ENCODE measurements around the gene TOMT. TPM values are rescaled to one million over a fixed set of nuclear protein-coding genes. Genes with fewer than 3 reads are reported as not detected.

The TOMT gene
- total and polyA plus RNA-seq, 7 experiments from 2014 or later, result 0.42 TPM; not detected in 6

DNA sequence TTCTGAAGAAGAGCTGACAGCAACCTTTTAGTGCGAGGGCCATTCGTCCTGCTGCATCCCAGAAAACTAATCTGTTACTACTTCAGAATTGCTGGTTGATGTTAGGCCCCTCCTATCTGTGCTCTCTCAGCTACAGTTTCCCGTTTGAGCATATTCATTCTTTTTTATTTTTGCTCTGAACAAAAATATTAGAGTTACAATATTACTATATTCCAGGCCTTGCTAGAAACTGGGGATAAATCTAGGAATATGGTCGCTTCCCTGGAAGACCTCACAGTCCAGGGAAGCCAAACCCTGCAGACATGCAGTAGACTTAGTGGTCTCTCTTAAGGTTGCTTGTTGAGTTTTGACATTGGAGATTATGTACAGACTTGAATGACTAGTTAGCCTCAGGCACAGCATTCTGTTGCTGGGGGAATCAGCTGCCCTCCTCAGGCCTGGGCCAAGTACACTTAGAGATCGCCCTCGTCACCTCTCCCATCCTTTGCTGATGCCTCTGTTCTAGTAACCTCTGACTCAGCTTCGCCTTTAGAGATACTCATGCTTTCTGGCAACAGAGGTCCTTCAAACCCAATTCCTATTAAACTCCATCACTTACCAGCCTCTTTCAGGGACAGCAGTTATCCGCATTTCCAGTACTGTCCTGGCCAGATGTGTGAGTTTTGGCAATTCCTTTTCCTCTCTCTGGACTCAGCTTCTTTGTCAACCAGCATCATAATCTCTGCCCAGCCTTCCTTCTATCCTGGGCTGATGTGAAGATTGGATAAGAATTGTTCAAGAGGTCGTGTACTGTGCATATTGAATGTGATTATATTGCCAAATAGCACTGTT lies 7.5 kb downstream of the TOMT start:
- H3K27ac ChIP-seq (ENCODE audit: low read depth, low read length), result peak overlapping the region; percentile 92
- peaks cover 12 to 14% of the 10 kb centered on the region in 2 donors for H3K4me1 ChIP-seq (ENCODE audit: control insufficient read depth in 2 of 2, insufficient read depth in 2 of 2, low read length in 2 of 2)
- Mint-ChIP-seq H3K4me3 (peak overlapping the region; percentile 73 to 100 (median 96)), H3K27ac (peak overlapping the region; percentile 97 to 100 (median 98)), H3K27me3 (peaks cover 0 to 8% (median 0%) of the 10 kb centered on the region in 5 donors), H3K9me3 (peaks cover 0 to 3% (median 0%) of the 10 kb centered on the region in 11 donors), H3K4me1 (peaks cover 12 to 29% (median 25%) of the 10 kb centered on the region in 7 donors), H3K36me3 (peaks cover 4 to 10% (median 6%) of the 10 kb centered on the region in 5 donors)
- DNase-seq (no peak), ATAC-seq (no peak)
- H3K27me3 ChIP-seq (ENCODE audit: control insufficient read depth in 2 of 2, insufficient read depth in 2 of 2, low read length in 2 of 2), result no peaks in the 10 kb centered on the region
- ChIA-PET POLR2A (interaction anchor here (0.7 to 3.5 kb wide), 18 partner anchors 11 to 1666 kb away, joined by 3 to 69 read pairs (median 6); partner anchors contain the start of genes CLPB, LAMTOR1, RNF121 and XNDC1N), CTCF (interaction anchor here (0.9 to 2.2 kb wide), 3 partner anchors 23 to 110 kb away, joined by 4 read pairs; no protein-coding TSS in a partner anchor)
- peak overlapping the region; percentile 85 for H3K4me3 ChIP-seq (ENCODE audit: low read length)
- H3K36me3 ChIP-seq (ENCODE audit: control insufficient read depth in 2 of 3, insufficient read depth in 3 of 3, low read length in 3 of 3), result peaks cover 0 to 18% (median 4%) of the 10 kb centered on the region in 3 experiments
- H3K9me3 ChIP-seq (ENCODE audit: control insufficient read depth in 2 of 3, low read length in 3 of 3), result no peaks in the 10 kb centered on the region
- intact Hi-C loops (cut with micrococcal nuclease), result loop anchor here (1.0 to 10.0 kb wide), 11 partner anchors 10 to 1908 kb away; partner anchors contain the start of genes CLPB (in 2 of the 2), LAMTOR1 (in 2 of the 2), LRRC51 (in 2 of the 2) and NUMA1 (in 2 of the 2)

DNA sequence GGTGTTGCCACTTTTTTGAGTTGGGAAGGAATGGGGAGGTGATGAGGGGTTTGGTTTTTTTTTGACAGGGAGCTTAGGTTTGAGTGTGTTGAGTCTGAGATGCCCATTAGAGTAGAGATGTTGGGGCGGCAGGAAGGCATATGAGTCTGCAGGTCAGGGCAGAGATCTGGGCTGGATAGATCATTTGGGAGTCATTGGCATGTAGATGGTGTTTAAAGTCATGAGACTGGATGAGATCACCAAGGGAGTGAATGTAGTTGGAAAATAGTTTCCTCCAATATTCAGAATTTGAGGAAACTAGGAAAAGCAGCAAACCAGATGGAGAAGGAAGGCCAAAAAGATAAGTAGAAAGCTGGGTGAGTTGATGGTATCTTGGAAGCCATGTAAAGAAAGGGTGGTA lies 8.8 kb downstream of the TOMT start:
- ChIA-PET CTCF (no interaction called here), POLR2A (no interaction called here)
- peaks cover 12 to 14% of the 10 kb centered on the region in 2 donors for H3K4me1 ChIP-seq (ENCODE audit: control insufficient read depth in 2 of 2, insufficient read depth in 2 of 2, low read length in 2 of 2)
- H3K4me3 Mint-ChIP-seq, result no peak overlapping the region
- H3K27me3 ChIP-seq (ENCODE audit: control insufficient read depth in 2 of 2, insufficient read depth in 2 of 2, low read length in 2 of 2), result no peaks in the 10 kb centered on the region
- H3K27ac ChIP-seq (ENCODE audit: low read depth, low read length), result no peak overlapping the region
- H3K36me3 ChIP-seq (ENCODE audit: control insufficient read depth in 2 of 3, insufficient read depth in 3 of 3, low read length in 3 of 3), result peaks cover 0 to 7% (median 4%) of the 10 kb centered on the region in 3 experiments
- peak overlapping the region in 7 of 9 donors; percentile 2 to 98 (median 80) for H3K27ac Mint-ChIP-seq
- peak in 1 of 9 donors; percentile 1 for DNase-seq
- ATAC-seq, result no peak
- H3K9me3 ChIP-seq (ENCODE audit: control insufficient read depth in 2 of 3, low read length in 3 of 3), result no peaks in the 10 kb centered on the region
- H3K4me1 Mint-ChIP-seq, result peaks cover 13 to 29% (median 25%) of the 10 kb centered on the region in 7 donors
- intact Hi-C loops (cut with micrococcal nuclease), result loop anchor here in 1 of 2 donors (10.0 kb wide), 2 partner anchors 680 to 1910 kb away; partner anchors contain the start of genes FADD and STARD10
- H3K9me3 Mint-ChIP-seq, result peaks cover 0 to 3% (median 0%) of the 10 kb centered on the region in 11 donors
- H3K27me3 Mint-ChIP-seq, result peaks cover 0 to 12% (median 5%) of the 10 kb centered on the region in 5 donors
- H3K36me3 Mint-ChIP-seq, result peaks cover 4 to 10% (median 6%) of the 10 kb centered on the region in 5 donors
- H3K4me3 ChIP-seq (ENCODE audit: low read length), result no peak overlapping the region

DNA sequence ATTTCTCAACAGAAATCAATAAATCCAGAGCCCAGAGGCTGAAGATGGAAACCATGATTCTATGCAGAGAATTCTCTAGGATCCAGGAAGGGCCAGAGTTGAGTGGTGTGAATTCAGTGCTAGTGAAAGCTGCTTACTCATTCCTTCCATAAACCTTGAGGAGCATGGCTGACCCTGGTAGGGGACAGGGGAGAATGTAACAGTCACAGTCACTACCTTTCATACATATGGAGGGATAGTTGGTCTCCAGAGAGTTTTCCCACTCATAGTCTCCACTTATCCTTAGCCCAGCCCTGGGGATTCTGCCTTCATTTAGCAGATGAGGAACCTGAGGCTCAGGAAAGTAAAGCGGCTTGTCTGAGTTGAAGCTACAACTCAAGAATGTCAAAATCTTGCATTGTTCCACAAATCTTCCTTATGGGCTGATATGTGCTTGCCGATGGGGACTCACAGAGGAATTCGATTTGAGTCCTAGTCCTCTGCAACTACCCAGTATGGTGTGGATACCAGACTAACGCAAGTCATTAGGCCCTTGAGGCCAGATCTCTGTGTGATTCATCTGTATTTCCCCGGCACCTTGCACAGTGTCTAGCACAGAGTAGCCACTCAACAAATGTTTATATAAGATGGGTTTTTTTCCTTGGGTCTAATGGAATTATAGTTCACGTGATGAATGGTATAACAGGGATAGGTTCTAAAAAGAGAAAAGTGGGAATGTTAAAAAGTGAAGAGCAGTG lies 10.5 kb downstream of the TOMT start:
- Mint-ChIP-seq H3K4me1 (peaks cover 10 to 23% (median 20%) of the 10 kb centered on the region in 7 donors), H3K4me3 (no peak overlapping the region), H3K9me3 (peaks cover 0 to 3% (median 0%) of the 10 kb centered on the region in 11 donors), H3K36me3 (peaks cover 0 to 4% (median 0%) of the 10 kb centered on the region in 5 donors), H3K27me3 (peaks cover 4 to 20% (median 9%) of the 10 kb centered on the region in 5 donors), H3K27ac (no peak overlapping the region)
- ATAC-seq (no peak), DNase-seq (peak in 1 of 9 donors; percentile 2)
- H3K4me1 ChIP-seq (ENCODE audit: control insufficient read depth in 2 of 2, insufficient read depth in 2 of 2, low read length in 2 of 2), result peaks cover 12 to 14% of the 10 kb centered on the region in 2 donors
- intact Hi-C loops (cut with micrococcal nuclease), result loop anchor here in 1 of 2 donors (10.0 kb wide), 2 partner anchors 679 to 1911 kb away; partner anchors contain the start of genes FADD and STARD10
- no peak overlapping the region for H3K4me3 ChIP-seq (ENCODE audit: low read length)
- H3K36me3 ChIP-seq (ENCODE audit: control insufficient read depth in 2 of 3, insufficient read depth in 3 of 3, low read length in 3 of 3), result no peaks in the 10 kb centered on the region
- ChIA-PET POLR2A (interaction anchor here (0.6 kb wide), 1 partner anchor 170 kb away, joined by 4 read pairs; no protein-coding TSS in a partner anchor), CTCF (interaction anchor here (0.7 kb wide), 1 partner anchor 55 kb away, joined by 3 read pairs; no protein-coding TSS in a partner anchor)
- no peak overlapping the region for H3K27ac ChIP-seq (ENCODE audit: low read depth, low read length)
- H3K27me3 ChIP-seq (ENCODE audit: control insufficient read depth in 2 of 2, insufficient read depth in 2 of 2, low read length in 2 of 2), result no peaks in the 10 kb centered on the region
- no peaks in the 10 kb centered on the region for H3K9me3 ChIP-seq (ENCODE audit: control insufficient read depth in 2 of 3, low read length in 3 of 3)

DNA sequence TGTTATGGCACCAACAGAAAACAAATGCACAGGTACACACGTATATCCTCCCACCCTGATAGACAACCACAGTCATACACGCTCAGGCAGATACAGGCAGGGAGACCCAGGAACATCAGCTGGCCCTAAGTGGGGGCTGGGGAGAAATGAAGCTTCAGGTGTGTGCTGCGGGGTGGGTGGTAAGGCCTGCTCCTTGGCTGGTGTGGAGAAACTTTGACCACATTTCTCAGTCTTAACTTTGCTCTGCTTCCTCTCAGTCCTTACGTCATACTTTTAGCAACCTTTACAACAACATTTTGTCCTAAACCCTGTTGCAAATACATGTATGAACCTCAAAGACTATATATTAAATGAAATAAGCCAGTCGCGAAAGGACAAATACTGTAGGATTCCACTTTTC lies 13.5 kb downstream of the TOMT start:
- ATAC-seq (no peak), DNase-seq (peak in 1 of 9 donors; percentile 1)
- Mint-ChIP-seq H3K4me3 (no peak overlapping the region), H3K4me1 (peaks cover 0 to 5% (median 0%) of the 10 kb centered on the region in 7 donors), H3K36me3 (peaks cover 0 to 4% (median 0%) of the 10 kb centered on the region in 5 donors), H3K27ac (no peak overlapping the region), H3K9me3 (peaks cover 0 to 3% (median 0%) of the 10 kb centered on the region in 11 donors), H3K27me3 (peaks cover 9 to 20% (median 10%) of the 10 kb centered on the region in 5 donors)
- no peak overlapping the region for H3K27ac ChIP-seq (ENCODE audit: low read depth, low read length)
- intact Hi-C loops (cut with micrococcal nuclease), result loop anchor here in 1 of 2 donors (10.0 kb wide), 2 partner anchors 676 to 1914 kb away; partner anchors contain the start of genes FADD and STARD10
- ChIA-PET CTCF (interaction anchor here (0.7 kb wide), 1 partner anchor 90 kb away, joined by 4 read pairs; no protein-coding TSS in a partner anchor), POLR2A (no interaction called here)
- no peak overlapping the region for H3K4me3 ChIP-seq (ENCODE audit: low read length)
- no peaks in the 10 kb centered on the region for H3K4me1 ChIP-seq (ENCODE audit: control insufficient read depth in 2 of 2, insufficient read depth in 2 of 2, low read length in 2 of 2)
- no peaks in the 10 kb centered on the region for H3K36me3 ChIP-seq (ENCODE audit: control insufficient read depth in 2 of 3, insufficient read depth in 3 of 3, low read length in 3 of 3)
- H3K9me3 ChIP-seq (ENCODE audit: control insufficient read depth in 2 of 3, low read length in 3 of 3), result no peaks in the 10 kb centered on the region
- H3K27me3 ChIP-seq (ENCODE audit: control insufficient read depth in 2 of 2, insufficient read depth in 2 of 2, low read length in 2 of 2), result no peaks in the 10 kb centered on the region

DNA sequence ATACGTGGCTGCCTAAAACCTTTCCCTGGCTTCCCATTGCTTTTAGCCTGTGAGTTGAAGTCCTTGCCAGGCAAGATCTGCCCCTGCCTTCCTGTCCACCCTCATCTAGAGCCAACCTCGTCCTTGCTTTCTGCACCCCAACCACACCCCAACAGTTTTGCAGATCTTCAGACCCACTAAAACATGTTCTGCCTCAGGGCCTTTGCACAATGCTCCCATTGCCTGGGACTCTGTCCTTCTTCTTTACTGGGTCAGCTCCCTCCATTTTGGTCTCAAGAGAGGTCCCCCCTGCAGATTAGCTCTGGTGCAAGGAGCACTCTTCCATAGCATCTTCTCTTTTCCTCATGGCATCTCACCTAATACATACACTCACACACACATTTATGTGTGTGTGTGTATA lies 15.2 kb downstream of the TOMT start:
- H3K27me3 Mint-ChIP-seq, result peaks cover 9 to 20% (median 15%) of the 10 kb centered on the region in 5 donors
- no peak overlapping the region for H3K4me3 ChIP-seq (ENCODE audit: low read length)
- intact Hi-C loops (cut with micrococcal nuclease), result no loop called here
- DNase-seq (no peak), ATAC-seq (no peak)
- H3K27me3 ChIP-seq (ENCODE audit: control insufficient read depth in 2 of 2, insufficient read depth in 2 of 2, low read length in 2 of 2), result no peaks in the 10 kb centered on the region
- no peaks in the 10 kb centered on the region for H3K9me3 ChIP-seq (ENCODE audit: control insufficient read depth in 2 of 3, low read length in 3 of 3)
- ChIA-PET POLR2A (no interaction called here), CTCF (no interaction called here)
- H3K27ac Mint-ChIP-seq, result no peak overlapping the region
- H3K27ac ChIP-seq (ENCODE audit: low read depth, low read length), result no peak overlapping the region
- peaks cover 0 to 7% (median 0%) of the 10 kb centered on the region in 5 donors for H3K36me3 Mint-ChIP-seq
- no peaks in the 10 kb centered on the region for H3K36me3 ChIP-seq (ENCODE audit: control insufficient read depth in 2 of 3, insufficient read depth in 3 of 3, low read length in 3 of 3)
- H3K4me3 Mint-ChIP-seq, result no peak overlapping the region
- no peaks in the 10 kb centered on the region for H3K4me1 ChIP-seq (ENCODE audit: control insufficient read depth in 2 of 2, insufficient read depth in 2 of 2, low read length in 2 of 2)
- peaks cover 0 to 6% (median 0%) of the 10 kb centered on the region in 7 donors for H3K4me1 Mint-ChIP-seq
- peaks cover 0 to 6% (median 0%) of the 10 kb centered on the region in 11 donors for H3K9me3 Mint-ChIP-seq

DNA sequence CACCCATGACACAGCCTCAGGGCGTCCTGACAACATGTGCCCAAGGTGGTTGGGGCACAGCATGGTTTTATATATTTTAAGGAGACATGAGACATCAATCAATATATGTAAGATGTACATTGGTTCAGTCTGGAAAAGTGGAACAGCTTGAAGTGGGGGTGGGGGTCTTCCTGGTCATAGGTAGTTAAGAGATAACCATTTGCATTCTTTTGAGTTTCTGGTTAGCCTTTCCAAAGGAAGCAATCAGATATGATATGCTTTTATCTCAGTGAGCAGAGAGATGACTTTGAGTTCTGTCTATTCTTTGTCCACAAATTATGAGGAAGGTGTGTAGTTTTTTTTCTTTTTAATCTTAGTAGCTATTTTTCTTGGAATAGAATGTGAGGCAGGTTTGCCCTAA lies 16.9 kb downstream of the TOMT start:
- no peaks in the 10 kb centered on the region for H3K36me3 ChIP-seq (ENCODE audit: control insufficient read depth in 2 of 3, insufficient read depth in 3 of 3, low read length in 3 of 3)
- DNase-seq, result no peak
- H3K27me3 Mint-ChIP-seq, result peaks cover 9 to 15% (median 13%) of the 10 kb centered on the region in 5 donors
- H3K27ac Mint-ChIP-seq, result no peak overlapping the region
- ChIA-PET CTCF (no interaction called here), POLR2A (no interaction called here)
- no peaks in the 10 kb centered on the region for H3K9me3 ChIP-seq (ENCODE audit: control insufficient read depth in 2 of 3, low read length in 3 of 3)
- intact Hi-C loops (cut with micrococcal nuclease), result no loop called here
- no peaks in the 10 kb centered on the region for H3K27me3 ChIP-seq (ENCODE audit: control insufficient read depth in 2 of 2, insufficient read depth in 2 of 2, low read length in 2 of 2)
- H3K4me1 ChIP-seq (ENCODE audit: control insufficient read depth in 2 of 2, insufficient read depth in 2 of 2, low read length in 2 of 2), result no peaks in the 10 kb centered on the region
- H3K4me3 ChIP-seq (ENCODE audit: low read length), result no peak overlapping the region
- H3K4me3 Mint-ChIP-seq, result no peak overlapping the region
- H3K27ac ChIP-seq (ENCODE audit: low read depth, low read length), result no peak overlapping the region
- H3K4me1 Mint-ChIP-seq, result peaks cover 0 to 6% (median 0%) of the 10 kb centered on the region in 7 donors
- H3K9me3 Mint-ChIP-seq, result peaks cover 0 to 20% (median 0%) of the 10 kb centered on the region in 11 donors
- H3K36me3 Mint-ChIP-seq, result peaks cover 0 to 8% (median 0%) of the 10 kb centered on the region in 5 donors
- ATAC-seq, result no peak
